AML-193 (cell line): ENCODE data around the gene GOSR1.
"Not testable (repeated sequence)": the region's sequence is repeated elsewhere in the genome, so short reads cannot be mapped to it uniquely, and the experiment has no call there.

Experiments
- DNase-seq, 2 experiments: peaks; one replicate each; lab custom pipeline; 2025; lab: John Stamatoyannopoulos, UW

Gene GOSR1

DNA sequence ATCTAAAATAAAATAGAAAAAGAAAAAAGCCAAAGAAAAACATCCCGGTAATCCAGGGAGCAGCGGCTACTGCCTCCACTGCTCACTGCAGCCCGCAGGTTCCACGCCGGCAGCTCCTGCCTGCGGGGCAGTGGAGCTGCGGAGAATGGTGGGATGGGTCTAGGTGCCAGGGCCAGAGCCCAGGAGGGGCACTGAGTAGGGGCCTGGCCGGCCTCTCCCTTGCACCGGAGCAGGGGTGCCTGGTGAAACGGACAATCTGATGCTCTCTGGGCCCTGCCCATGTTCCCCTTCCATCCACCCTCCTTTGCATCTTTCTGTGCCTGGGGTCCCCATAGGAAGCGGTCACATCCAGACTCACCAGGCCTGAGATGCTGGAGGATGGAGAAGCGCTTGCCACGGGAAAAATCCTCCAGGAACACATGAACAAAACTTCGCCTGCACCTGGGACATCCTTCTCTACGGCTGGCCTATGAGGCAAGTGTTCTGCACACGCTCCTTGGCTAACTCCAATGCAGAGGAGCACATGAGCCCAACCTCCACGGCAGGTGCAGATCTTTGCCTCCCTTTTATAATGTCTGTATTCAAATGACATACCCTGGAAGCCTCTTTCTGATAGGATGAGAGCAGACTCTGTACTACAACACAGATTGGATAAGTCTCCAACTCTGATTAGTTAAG, 98.6 kb downstream of the GOSR1 start:
- DNase-seq, result not testable (repeated sequence)

DNA sequence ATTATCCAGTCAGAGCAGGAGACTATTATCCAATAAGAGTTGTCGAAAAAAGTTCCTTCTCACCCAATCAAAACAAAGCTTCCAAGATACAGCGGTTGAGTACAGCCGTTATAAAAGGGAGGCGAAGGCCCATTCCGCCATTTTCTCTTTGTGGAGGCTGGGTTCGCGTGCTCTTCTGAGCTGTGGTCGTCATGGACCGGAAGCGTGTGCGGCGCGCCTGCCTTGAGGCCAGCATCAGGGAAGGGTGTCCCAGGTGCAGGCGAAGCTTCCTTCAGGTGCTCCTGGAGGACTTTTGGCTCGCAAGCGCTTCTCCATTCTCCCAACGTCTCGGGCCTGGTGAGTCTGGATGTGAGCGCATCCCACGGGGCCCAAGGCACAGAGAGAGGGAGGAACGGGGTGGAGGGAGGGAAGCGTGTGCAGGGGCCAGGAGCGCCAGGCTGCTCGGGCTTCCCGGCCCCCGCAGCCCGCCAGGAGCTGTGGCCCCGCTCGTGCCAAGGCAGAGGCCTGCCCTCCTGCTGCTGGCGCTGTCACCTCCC, 99.2 kb downstream of the GOSR1 start:
- no peak for DNase-seq
